GM12878 (cell line): ENCODE results near the gene IMPACT.

Experiments used
- EZH2 ChIP-seq: IDR thresholded peaks from 2 replicates; pipeline ENCODE4 v1.6.1; 2012; ENCODE audit warnings: low read depth, mild to moderate bottlenecking, control low read depth, inconsistent platforms, low read length, borderline replicate concordance; ENCODE audit not compliant: control insufficient read depth
- NR2C1 ChIP-seq: fragments of 450-650 bp; IDR thresholded peaks from 2 replicates; pipeline ENCODE4 v1.6.1; 2017; ENCODE audit warnings: antibody characterized with exemption, mild to moderate bottlenecking, moderate library complexity
- SMC3 ChIP-seq: IDR thresholded peaks from 2 replicates; pipeline ENCODE4 v1.6.1; 2011; ENCODE audit warnings: low read length, improper control_type of control experiment, borderline replicate concordance
- SPI1 ChIP-seq: IDR thresholded peaks from 2 replicates; pipeline ENCODE4 v1.6.1; 2011; ENCODE audit warnings: low read depth, mild to moderate bottlenecking, low read length, moderate library complexity, borderline replicate concordance; ENCODE audit not compliant: insufficient read depth

GRCh38 chr18:24470022-24470618, 43.6 kb downstream of the IMPACT start:
- TF ChIP-seq NR2C1 (no peak), SPI1 (no peak), EZH2 (no peak), SMC3 (no peak)
